Upper lobe of right lung (tissue), 1 donor: ENCODE results near the gene GNAO1. TPM values are rescaled to one million over a fixed set of nuclear protein-coding genes. Genes with fewer than 3 reads are reported as not detected.
A peak's percentile ranks its signal among the peaks of the same experiment; 100 is the strongest.

Source experiments
- ATAC-seq: fragments of 200-7000 bp; cut with Tn5 transposase; one replicate; pipeline ENCODE4 v1.9.1; 2020; ENCODE audit warnings: mild to moderate bottlenecking, moderate library complexity
- DNase-seq: peaks from one replicate; pipeline ENCODE4 v3.0.0-alpha.2; 2020
- H3K27ac ChIP-seq: fragments of 200-600 bp; one replicate; pipeline ENCODE4 v1.8.0; 2022
- H3K27me3 ChIP-seq: fragments of 200-600 bp; one replicate; pipeline ENCODE4 v1.8.0; 2022; ENCODE audit warnings: mild to moderate bottlenecking
- H3K36me3 ChIP-seq: fragments of 200-600 bp; one replicate; pipeline ENCODE4 v1.8.0; 2022
- H3K4me1 ChIP-seq: fragments of 200-600 bp; one replicate; pipeline ENCODE4 v1.8.0; 2022
- H3K4me3 ChIP-seq: fragments of 200-600 bp; one replicate; pipeline ENCODE4 v1.8.0; 2022; ENCODE audit warnings: mild to moderate bottlenecking
- H3K9me3 ChIP-seq: fragments of 200-600 bp; one replicate; pipeline ENCODE4 v1.8.0; 2022
- CTCF ChIP-seq: fragments of 200-600 bp; IDR thresholded peaks from one replicate; pipeline ENCODE4 v1.8.0; 2022; ENCODE audit warnings: antibody characterized with exemption
- intact Hi-C: fragments of 100-400 bp; cut with DNase I; formaldehyde crosslinking; loops from one replicate; pipeline ENCODE4 v1.11.0; 2022
- total RNA-seq: library from RNA; stranded (reverse); fragmentation: NEBNext Ultra II Directional; extraction: Animal tissue kit (Norgen Biotek cat#: 25700); gene quantifications from one replicate; pipeline ENCODE4 v1.2.1, GENCODE V29; 2021
- donor health status: DM: no; HTN: yes; CAD: no; lungs with severe emphysema.

Gene GNAO1
- total RNA-seq, 1 donor from 2014 or later = 1.8 TPM

GRCh38 chr16:56310690-56311089 lies 119.4 kb downstream of the GNAO1 start:
- no peak for ATAC-seq
- no peak for DNase-seq
- H3K4me1 ChIP-seq = no peaks in the 10 kb centered on the region
- no peak overlapping the region for H3K4me3 ChIP-seq
- H3K36me3 ChIP-seq = no peaks in the 10 kb centered on the region
- H3K27me3 ChIP-seq = no peaks in the 10 kb centered on the region
- H3K9me3 ChIP-seq = no peaks in the 10 kb centered on the region
- no peak overlapping the region for H3K27ac ChIP-seq
- intact Hi-C loops = no loop called here
- TF ChIP-seq CTCF = no peak

GRCh38 chr16:56311208-56312027 lies 120.1 kb downstream of the GNAO1 start:
- intact Hi-C loops = no loop called here
- peak; percentile 5 for TF ChIP-seq CTCF
- Histone ChIP-seq H3K4me1 (no peaks in the 10 kb centered on the region), H3K27me3 (no peaks in the 10 kb centered on the region), H3K4me3 (no peak overlapping the region), H3K27ac (no peak overlapping the region), H3K36me3 (no peaks in the 10 kb centered on the region), H3K9me3 (no peaks in the 10 kb centered on the region)
- ATAC-seq (peak; percentile 24), DNase-seq (no peak)

GRCh38 chr16:56312028-56312300 lies 120.7 kb downstream of the GNAO1 start:
- Histone ChIP-seq H3K4me3 (no peak overlapping the region), H3K27ac (no peak overlapping the region), H3K4me1 (no peaks in the 10 kb centered on the region), H3K27me3 (no peaks in the 10 kb centered on the region), H3K9me3 (no peaks in the 10 kb centered on the region), H3K36me3 (no peaks in the 10 kb centered on the region)
- intact Hi-C loops = no loop called here
- DNase-seq (no peak), ATAC-seq (no peak)
- TF ChIP-seq CTCF = no peak

GRCh38 chr16:56312556-56312955 lies 121.3 kb downstream of the GNAO1 start:
- intact Hi-C loops = no loop called here
- ATAC-seq = no peak

GRCh38 chr16:56314244-56314850 lies 123.1 kb downstream of the GNAO1 start:
- no peak overlapping the region for H3K4me3 ChIP-seq
- no peaks in the 10 kb centered on the region for H3K9me3 ChIP-seq
- H3K36me3 ChIP-seq = no peaks in the 10 kb centered on the region
- DNase-seq = no peak
- peaks cover 5% of the 10 kb centered on the region for H3K4me1 ChIP-seq
- H3K27ac ChIP-seq = no peak overlapping the region
- H3K27me3 ChIP-seq = no peaks in the 10 kb centered on the region
- no peak for TF ChIP-seq CTCF
- ATAC-seq = no peak
- intact Hi-C loops = no loop called here

More at GRCh38 chr16:56312556-56312955, 121.3 kb downstream of the GNAO1 start:
- Histone ChIP-seq H3K36me3 (no peaks in the 10 kb centered on the region), H3K27ac (no peak overlapping the region), H3K27me3 (no peaks in the 10 kb centered on the region), H3K9me3 (no peaks in the 10 kb centered on the region), H3K4me3 (no peak overlapping the region), H3K4me1 (no peaks in the 10 kb centered on the region)
- DNase-seq = no peak
- no peak for TF ChIP-seq CTCF
